Panc1 (cell line): ENCODE results near the gene ARMC3. TPM values are rescaled to one million over a fixed set of nuclear protein-coding genes. Genes with fewer than 3 reads are reported as not detected.

ENCODE experiments used
- ATAC-seq: fragments of 200-7000 bp; cut with Tn5 transposase; 2 replicates; pipeline ENCODE4 v1.9.1; 2020; ENCODE audit warnings: mild to moderate bottlenecking, moderate library complexity
- BruUV-seq: library from RNA; stranded (reverse); fragments of 400-500 nt; replicated peaks from 2 replicates; lab custom pipeline; 2021; lab: Mats Ljungman, UMichigan
- CTCF ChIA-PET: fragments of 300-600 bp; sonication (Branson Sonifier 250); formaldehyde crosslinking; loops from one replicate; lab custom pipeline; 2022; ENCODE audit warnings: antibody characterized with exemption; lab: Charles Lee
- POLR2A ChIA-PET: fragments of 300-600 bp; sonication (Branson Sonifier 250); formaldehyde crosslinking; loops from one replicate; lab custom pipeline; 2022; ENCODE audit warnings: antibody characterized with exemption; lab: Charles Lee
- DNase-seq: peaks from one replicate; pipeline ENCODE4 v3.0.0-alpha.2; 2010; ENCODE audit warnings: low read depth, low spot score
- H3K27ac ChIP-seq: 2 replicates; pipeline ENCODE4 v1.5.1; 2011; ENCODE audit warnings: mild to moderate bottlenecking, low read length, inconsistent platforms
- H3K27me3 ChIP-seq: fragments of 200-500 bp; sonication (Bioruptor generic); 2 replicates; pipeline ENCODE4 v1.6.0; 2014; ENCODE audit warnings: low read length, inconsistent platforms; ENCODE audit not compliant: control insufficient read depth, insufficient read depth
- H3K36me3 ChIP-seq: fragments of 200-500 bp; sonication (Bioruptor generic); 2 replicates; pipeline ENCODE4 v1.5.1; 2014; ENCODE audit warnings: inconsistent platforms, mild to moderate bottlenecking, low read length, moderate library complexity; ENCODE audit not compliant: control insufficient read depth, insufficient read depth
- H3K4me1 ChIP-seq: 2 replicates; pipeline ENCODE4 v1.5.1; 2011; ENCODE audit warnings: inconsistent platforms, mild to moderate bottlenecking, low read length, moderate library complexity; ENCODE audit not compliant: control insufficient read depth, insufficient read depth
- H3K4me3 ChIP-seq, 2 experiments: 2 replicates each; pipeline ENCODE4 v1.5.1; 2011 to 2012; ENCODE audit warnings: low read depth in 2 of 2, low read length in 2 of 2, mild to moderate bottlenecking in 2 of 2, inconsistent platforms in 1 of 2, moderate library complexity in 1 of 2
- H3K9me3 ChIP-seq: fragments of 200-500 bp; sonication (Bioruptor generic); 2 replicates; pipeline ENCODE4 v1.5.1; 2014; ENCODE audit warnings: low read depth, mild to moderate bottlenecking, inconsistent platforms, low read length, moderate library complexity; ENCODE audit not compliant: control insufficient read depth, insufficient read depth
- CTCF ChIP-seq: fragments of 450-650 bp; IDR thresholded peaks from 2 replicates; pipeline ENCODE4 v1.5.1; 2017; ENCODE audit warnings: mild to moderate bottlenecking
- POLR2AphosphoS5 ChIP-seq: IDR thresholded peaks from 2 replicates; pipeline ENCODE4 v1.6.1; 2012; ENCODE audit warnings: mild to moderate bottlenecking, low read depth, low read length, moderate library complexity
- SIN3A ChIP-seq: IDR thresholded peaks from 2 replicates; pipeline ENCODE4 v1.6.1; 2012; ENCODE audit warnings: low read depth, mild to moderate bottlenecking, low read length, moderate library complexity, borderline replicate concordance; ENCODE audit not compliant: insufficient read depth
- TCF7L2 ChIP-seq: IDR thresholded peaks from 2 replicates; pipeline ENCODE4 v1.6.1; 2011; ENCODE audit warnings: mild to moderate bottlenecking, low read depth, low read length, inconsistent platforms
- in situ Hi-C: cut with HindIII; loops from 2 replicates; pipeline ENCODE4 v1.10.0; 2016; ENCODE audit warnings: low sequenced_read_pairs, low pct_unique_long_range_greater_than_20kb
- intact Hi-C: fragments of 100-400 bp; cut with micrococcal nuclease; formaldehyde crosslinking; loops from one replicate; pipeline ENCODE4 v1.10.0; 2022; ENCODE audit not compliant: unreplicated experiment
- total RNA-seq: library from RNA; stranded (reverse); gene quantifications from one replicate; pipeline ENCODE4 v1.2.1, GENCODE V29; 2021; ENCODE audit not compliant: unreplicated experiment
- TF ChIP-seq, protein P1 (sequence below), 2 experiments: IDR thresholded peaks; 2 replicates each; pipeline ENCODE4 v1.6.1; 2011 to 2012; ENCODE audit warnings: low read depth in 2 of 2, control low read depth in 1 of 2, low read length in 1 of 2, mild to moderate bottlenecking in 1 of 2, moderate library complexity in 1 of 2; ENCODE audit not compliant: insufficient read depth in 1 of 2

Gene ARMC3
- total RNA-seq, 1 experiment from 2014 or later, result 1.0 TPM

DNA sequence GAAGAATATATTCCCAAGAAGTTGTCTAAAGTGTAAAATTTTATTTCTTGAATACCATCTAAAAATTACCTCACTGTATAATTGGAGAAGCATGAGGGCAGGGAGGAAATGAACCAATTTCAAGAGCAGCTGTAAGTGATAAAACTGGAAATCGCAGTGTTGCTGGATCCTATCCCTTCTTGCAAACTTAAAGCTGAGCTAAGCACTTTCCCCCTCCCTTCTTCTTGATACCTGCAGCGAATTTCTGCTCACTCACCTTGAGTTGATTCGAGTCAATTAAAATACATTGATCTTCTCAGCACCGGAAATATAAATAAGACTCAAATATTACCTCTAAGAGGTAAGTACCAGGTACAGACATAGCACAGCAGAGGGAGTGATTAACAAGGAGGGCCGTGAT lies 65.5 kb downstream of the ARMC3 start:
- TF ChIP-seq TCF7L2 (no peak), POLR2AphosphoS5 (no peak), CTCF (no peak), SIN3A (no peak)
- TF ChIP-seq, protein P1, sequence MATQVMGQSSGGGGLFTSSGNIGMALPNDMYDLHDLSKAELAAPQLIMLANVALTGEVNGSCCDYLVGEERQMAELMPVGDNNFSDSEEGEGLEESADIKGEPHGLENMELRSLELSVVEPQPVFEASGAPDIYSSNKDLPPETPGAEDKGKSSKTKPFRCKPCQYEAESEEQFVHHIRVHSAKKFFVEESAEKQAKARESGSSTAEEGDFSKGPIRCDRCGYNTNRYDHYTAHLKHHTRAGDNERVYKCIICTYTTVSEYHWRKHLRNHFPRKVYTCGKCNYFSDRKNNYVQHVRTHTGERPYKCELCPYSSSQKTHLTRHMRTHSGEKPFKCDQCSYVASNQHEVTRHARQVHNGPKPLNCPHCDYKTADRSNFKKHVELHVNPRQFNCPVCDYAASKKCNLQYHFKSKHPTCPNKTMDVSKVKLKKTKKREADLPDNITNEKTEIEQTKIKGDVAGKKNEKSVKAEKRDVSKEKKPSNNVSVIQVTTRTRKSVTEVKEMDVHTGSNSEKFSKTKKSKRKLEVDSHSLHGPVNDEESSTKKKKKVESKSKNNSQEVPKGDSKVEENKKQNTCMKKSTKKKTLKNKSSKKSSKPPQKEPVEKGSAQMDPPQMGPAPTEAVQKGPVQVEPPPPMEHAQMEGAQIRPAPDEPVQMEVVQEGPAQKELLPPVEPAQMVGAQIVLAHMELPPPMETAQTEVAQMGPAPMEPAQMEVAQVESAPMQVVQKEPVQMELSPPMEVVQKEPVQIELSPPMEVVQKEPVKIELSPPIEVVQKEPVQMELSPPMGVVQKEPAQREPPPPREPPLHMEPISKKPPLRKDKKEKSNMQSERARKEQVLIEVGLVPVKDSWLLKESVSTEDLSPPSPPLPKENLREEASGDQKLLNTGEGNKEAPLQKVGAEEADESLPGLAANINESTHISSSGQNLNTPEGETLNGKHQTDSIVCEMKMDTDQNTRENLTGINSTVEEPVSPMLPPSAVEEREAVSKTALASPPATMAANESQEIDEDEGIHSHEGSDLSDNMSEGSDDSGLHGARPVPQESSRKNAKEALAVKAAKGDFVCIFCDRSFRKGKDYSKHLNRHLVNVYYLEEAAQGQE (IDR thresholded peaks at IDR 0.05; ENCODE audit: insufficient read depth in 1 of 2, low read depth in 2 of 2, low read length in 1 of 2), result no peak
- H3K36me3 ChIP-seq, result no peaks in the 10 kb centered on the region
- CTCF ChIA-PET, result interaction anchor here (0.5 kb wide), 1 partner anchor 87 kb away, joined by 4 read pairs; no protein-coding TSS in a partner anchor
- H3K27ac ChIP-seq, result no peak overlapping the region
- no peaks in the 10 kb centered on the region; the same call in 1 of the 2 replicates for H3K4me1 ChIP-seq
- no peak for DNase-seq
- ATAC-seq, result no peak
- in situ Hi-C loops (no loop called here), intact Hi-C loops (loop anchor here (5.0 kb wide), 1 partner anchor 74 kb away; no protein-coding TSS in a partner anchor)
- BruUV-seq, result no TSS peak
- POLR2A ChIA-PET, result no interaction called here
- H3K9me3 ChIP-seq, result no peaks in the 10 kb centered on the region
- no peak overlapping the region for H3K4me3 ChIP-seq
- H3K27me3 ChIP-seq, result peaks cover 10% of the 10 kb centered on the region

GRCh38 chr10:22997096-22997495 lies 69.2 kb downstream of the ARMC3 start:
- in situ Hi-C loops, result no loop called here
- H3K4me3 ChIP-seq, result no peak overlapping the region
- CTCF ChIA-PET, result no interaction called here
- intact Hi-C loops, result no loop called here
- peaks cover 12% of the 10 kb centered on the region for H3K27me3 ChIP-seq
- H3K27ac ChIP-seq, result no peak overlapping the region
- H3K4me1 ChIP-seq, result no peaks in the 10 kb centered on the region
- DNase-seq (no peak), ATAC-seq (no peak)
- H3K36me3 ChIP-seq, result no peaks in the 10 kb centered on the region
- no peak for TF ChIP-seq TCF7L2
- TF ChIP-seq CTCF, result no peak
- TF ChIP-seq SIN3A, result no peak
- TF ChIP-seq, protein P1 (IDR thresholded peaks at IDR 0.05; ENCODE audit: insufficient read depth in 1 of 2, low read depth in 2 of 2, low read length in 1 of 2), result no peak
- TF ChIP-seq POLR2AphosphoS5, result no peak
- BruUV-seq, result no TSS peak
- no peaks in the 10 kb centered on the region for H3K9me3 ChIP-seq
- POLR2A ChIA-PET, result no interaction called here
